Fibroblast of gingiva (primary cell): ENCODE data around the gene PTPRN2.
"Not testable (repeated sequence)": the region's sequence is repeated elsewhere in the genome, so short reads cannot be mapped to it uniquely, and the experiment has no call there.

Experiments
- DNase-seq: peaks from one replicate; pipeline ENCODE4 v3.0.0-alpha.2; 2011; ENCODE audit warnings: low read depth

The PTPRN2 gene

DNA sequence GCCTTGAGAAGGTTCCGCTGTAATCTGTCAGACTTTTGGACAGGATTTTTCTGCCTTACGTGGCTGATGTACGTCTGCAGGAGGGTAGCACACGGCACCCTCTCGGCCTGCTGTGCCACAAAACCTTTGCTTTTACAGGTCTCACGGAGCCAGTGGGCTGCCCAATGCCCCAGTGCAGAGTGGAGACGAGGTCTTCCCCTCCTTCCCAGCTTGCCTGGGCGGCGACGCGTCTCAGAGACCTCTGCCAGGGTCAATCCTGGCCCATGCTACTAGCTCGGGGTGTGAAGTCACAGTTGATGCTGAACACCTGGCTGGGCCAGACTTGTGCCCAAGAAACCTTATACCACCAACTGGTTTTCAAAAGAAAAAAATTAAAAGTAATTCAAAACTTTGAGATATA, 724.4 kb downstream of the PTPRN2 start:
- no peak for DNase-seq

DNA sequence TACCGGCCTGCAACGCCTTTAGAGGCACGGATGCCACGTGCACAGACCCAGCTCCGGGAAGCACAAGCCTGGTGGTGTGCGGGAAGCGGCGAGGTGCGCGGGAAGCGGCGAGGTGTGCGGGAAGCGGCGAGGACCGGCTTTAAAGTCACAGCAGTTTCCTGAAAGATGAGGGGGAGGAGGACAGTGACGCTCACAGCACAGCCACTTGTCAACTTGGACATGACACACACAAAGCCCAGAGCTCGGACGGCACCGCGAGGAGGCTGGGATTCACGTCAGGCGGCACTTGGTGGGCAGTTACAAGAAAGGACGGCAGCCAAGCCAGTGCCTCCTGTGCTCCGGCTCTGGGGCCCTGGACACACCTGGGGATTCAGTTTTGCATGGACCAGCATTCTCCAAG, 724.9 kb downstream of the PTPRN2 start:
- no peak for DNase-seq

- DNase-seq: no peak
Measured at GRCh38 chr7:157861551-157861950, 726.1 kb downstream of the PTPRN2 start.

- no peak for DNase-seq
Measured at GRCh38 chr7:157861031-157861491, 726.6 kb downstream of the PTPRN2 start.

- no peak for DNase-seq
Measured at GRCh38 chr7:157860406-157860805, 727.2 kb downstream of the PTPRN2 start.

DNA sequence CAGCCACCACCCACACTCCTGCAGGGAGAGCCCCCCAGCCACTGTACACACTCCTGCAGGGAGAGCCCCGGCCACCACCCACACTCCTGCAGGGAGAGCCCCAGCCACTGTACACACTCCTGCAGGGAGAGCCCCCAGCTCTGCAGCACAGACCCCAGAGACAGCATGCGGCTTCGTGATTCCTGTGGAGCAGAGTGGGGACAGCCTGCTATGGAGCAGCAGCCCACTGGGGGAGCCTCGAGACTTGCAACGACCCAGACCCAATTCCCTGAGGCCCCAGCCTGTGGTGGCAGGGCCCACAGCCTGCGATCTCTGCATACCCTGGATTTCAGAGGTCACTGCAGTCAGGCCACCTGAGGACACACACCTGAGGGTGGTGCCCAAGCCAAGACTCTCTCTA, 727.7 kb downstream of the PTPRN2 start:
- DNase-seq: no peak

GRCh38 chr7:157857578-157858075, 730.0 kb downstream of the PTPRN2 start:
- no peak for DNase-seq

DNA sequence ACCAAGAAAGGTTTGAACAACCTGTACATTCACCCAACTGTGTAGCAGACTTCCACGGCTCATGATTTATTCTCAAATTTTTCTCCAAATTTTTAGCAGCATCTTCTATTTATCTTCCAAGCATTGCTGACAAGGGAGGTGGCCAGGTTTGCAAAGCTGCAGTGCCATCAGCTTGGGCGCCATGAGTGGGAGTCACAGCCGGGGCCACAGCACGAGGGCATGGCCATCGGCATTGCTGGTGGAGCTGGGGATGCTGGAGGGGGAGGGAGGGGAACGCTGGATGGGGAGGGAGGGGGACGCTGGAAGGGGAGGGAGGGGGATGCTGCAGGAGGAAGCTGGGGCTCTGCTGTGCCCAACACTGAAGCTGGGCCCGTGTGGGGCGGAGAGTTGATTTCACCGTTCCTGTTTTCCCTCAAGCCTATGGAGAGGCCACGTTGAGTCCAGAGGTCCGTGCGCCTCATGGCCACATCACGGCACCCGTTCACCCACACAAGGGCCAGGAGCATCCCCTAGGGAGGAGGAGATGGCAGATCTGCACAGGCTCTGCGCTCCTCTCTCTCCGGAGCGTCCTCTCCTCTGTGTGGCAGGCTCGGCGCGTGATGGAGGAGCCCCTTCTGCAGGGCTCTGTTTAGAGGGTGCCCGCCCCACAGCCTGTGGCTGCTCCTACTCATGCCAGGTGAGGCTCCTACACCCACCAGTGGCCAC, 730.6 kb downstream of the PTPRN2 start:
- no peak for DNase-seq

GRCh38 chr7:157855452-157856213, 732.0 kb downstream of the PTPRN2 start:
- DNase-seq: no peak

GRCh38 chr7:157855016-157855415, 732.6 kb downstream of the PTPRN2 start:
- no peak for DNase-seq

DNA sequence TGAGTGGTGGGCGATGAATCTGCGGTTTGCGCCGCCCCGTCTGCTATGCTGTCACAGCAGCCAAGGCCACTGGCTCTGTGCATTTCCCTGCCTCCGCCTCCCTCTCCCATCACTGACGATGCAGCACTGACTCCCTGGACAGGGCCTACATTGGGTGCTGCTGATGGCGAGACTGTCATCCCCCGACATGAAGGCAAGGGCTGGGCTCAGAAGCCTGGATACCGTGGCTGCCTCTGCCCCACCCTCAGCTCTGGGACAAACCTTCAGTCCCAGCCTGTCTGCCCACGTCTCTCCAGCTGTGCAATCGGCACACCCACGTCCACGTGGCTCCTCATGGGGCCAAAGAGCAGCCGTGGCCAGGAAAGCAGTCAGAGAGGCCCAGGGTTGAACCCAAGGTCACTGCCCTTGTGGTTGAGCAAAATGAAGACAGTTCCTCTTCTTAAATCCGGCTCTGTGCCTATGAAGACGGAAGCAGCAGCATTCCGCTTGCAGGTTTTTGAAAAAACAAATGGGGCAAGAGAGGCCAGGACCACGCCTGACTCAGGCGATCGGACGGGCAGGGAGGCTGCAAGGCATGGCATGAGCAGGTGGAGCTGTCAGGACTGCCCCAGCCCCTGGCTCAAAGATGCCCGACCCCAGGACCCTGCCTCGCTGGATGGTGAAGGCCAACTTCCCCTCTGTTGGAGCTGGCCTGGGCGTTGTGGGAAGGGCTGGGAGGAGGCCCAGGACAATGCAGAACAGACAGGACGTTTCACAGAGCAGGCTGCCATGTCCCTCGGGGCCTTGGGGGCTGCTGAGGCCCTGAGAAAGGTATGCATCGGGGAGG, 733.3 kb downstream of the PTPRN2 start:
- DNase-seq: no peak

DNA sequence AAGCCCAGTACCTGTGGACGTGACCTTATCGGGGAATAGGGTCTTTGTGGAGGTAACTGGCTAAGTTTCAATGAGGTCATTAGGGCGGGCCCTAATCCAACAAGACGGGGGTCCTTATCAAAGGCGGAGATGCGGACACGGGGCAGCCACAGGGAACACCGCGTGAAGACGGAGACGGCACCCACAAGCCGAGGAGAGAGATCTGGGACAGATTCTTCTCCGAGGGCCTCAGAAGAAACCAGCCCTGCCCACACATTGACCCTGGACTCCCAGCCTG, 733.9 kb downstream of the PTPRN2 start:
- DNase-seq: no peak

DNA sequence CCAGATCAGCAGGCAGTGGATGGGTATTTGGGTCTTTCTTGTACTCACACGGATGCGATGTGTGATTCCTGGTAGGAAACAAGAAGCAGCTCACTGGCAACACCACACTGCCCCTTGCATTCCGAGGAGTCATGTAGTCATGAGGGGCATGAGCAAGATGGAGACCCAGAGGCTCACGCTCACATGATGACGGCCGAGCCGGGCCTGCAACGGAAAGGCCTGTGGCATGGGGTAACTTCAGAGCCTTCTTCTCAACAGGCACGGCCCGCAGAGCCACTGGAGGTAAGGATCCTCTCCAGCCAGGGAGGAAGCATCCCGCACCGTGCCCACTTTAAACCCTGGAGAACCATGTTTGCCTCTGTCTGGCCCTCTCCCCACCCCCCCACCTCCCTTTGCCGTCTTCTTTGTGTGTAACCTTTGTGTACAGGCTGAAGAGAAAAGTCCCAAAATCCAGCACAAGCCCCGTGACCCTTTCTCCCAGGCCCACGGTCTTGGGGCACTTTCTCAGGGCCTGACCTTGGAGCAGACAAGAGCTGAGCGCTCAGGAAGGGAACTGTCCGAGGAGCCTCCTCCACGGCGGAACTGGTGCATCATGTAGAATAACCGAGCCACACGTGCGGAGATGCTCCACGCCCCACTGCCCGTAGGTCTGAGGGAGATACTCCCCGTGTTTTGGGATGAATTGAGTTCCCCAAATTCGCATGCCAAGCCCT, 734.4 kb downstream of the PTPRN2 start:
- no peak for DNase-seq

GRCh38 chr7:157851501-157852067, 736.0 kb downstream of the PTPRN2 start:
- DNase-seq: no peak

DNA sequence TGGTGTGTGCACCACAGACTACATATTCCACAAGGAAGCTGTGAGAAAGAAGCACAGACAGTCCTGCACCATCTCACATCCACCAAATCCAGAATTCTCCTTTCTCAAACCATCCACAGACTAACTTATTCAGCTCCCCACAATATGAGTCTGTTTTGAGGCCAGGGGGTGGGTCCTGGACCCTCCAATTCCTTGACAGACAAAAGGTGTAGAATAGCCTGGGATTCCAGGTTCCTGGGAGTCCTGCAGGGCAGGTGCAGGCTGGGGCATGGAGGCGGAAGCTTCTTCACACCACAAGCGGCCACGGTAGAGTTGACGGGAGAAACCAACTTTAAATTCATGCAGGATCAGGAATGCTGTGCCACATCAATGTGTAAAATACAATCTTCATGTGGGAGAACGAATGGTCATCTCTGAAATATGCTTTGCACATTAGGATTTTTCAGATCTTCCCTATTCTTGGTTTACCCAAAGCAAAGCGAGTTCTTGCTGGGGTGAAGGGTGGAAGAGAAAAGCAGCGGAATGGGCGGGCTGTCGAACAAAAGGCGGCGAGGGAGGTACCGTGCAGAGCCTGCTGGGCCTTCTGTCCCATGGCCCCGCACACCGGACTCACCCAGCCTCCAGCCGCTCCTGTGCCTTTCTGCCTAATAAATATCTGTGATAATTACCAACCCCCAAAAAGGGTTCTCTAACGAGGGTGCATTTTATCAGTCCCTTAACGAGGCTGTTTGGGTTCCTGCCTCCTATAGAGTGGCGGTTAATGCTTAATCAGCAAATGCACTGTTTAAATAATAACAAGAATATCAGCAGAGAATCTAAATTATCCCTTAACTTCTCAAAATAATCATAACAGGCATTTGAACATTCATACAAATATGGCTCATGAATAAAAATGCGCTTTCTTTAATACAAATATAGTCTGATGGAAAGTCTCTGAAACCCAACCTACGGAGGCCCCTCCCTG, 736.9 kb downstream of the PTPRN2 start:
- DNase-seq: no peak

- DNase-seq: no peak
Measured at GRCh38 chr7:157849726-157850125, 737.9 kb downstream of the PTPRN2 start.

GRCh38 chr7:157849341-157849596, 738.4 kb downstream of the PTPRN2 start:
- no peak for DNase-seq

DNA sequence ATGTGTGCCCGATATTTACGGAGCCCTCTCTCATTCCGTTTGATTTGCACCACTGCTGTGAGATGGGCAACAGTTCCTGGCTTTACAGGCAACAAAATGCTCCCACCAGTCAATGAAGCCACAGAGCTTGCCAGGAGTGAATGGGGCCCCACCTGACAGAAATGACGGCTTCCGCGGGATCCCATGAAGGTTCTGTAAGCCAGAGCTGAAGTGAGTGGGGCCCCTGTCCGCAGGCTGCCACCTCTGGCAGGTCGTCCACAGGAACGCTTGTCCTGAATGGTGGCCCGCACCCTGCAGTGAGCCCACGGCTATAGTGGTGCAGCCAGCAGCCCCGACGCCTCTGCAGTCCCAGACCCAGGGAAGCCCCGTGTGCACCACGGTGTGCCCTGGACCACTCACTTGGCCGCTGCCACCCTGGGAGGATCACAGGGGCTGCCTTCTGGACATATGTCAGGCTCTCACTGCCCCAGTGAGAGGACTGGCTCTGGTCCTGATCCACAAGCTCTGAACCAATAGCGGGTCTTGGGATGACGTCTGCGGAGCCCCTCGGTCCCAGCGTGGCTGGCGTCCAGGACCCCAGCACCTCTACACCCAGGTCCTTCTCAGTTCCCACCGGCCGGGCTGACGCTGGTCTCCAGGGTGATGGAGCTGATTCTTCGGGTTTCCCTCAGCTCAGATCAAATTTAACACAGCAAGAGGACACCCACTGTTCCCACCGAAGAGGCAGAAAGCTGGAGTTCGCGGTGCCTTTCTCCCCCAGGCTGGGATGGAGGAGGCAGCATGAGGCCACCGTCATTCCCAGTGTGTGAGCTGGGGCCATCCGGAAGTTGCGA, 738.9 kb downstream of the PTPRN2 start:
- no peak for DNase-seq

DNA sequence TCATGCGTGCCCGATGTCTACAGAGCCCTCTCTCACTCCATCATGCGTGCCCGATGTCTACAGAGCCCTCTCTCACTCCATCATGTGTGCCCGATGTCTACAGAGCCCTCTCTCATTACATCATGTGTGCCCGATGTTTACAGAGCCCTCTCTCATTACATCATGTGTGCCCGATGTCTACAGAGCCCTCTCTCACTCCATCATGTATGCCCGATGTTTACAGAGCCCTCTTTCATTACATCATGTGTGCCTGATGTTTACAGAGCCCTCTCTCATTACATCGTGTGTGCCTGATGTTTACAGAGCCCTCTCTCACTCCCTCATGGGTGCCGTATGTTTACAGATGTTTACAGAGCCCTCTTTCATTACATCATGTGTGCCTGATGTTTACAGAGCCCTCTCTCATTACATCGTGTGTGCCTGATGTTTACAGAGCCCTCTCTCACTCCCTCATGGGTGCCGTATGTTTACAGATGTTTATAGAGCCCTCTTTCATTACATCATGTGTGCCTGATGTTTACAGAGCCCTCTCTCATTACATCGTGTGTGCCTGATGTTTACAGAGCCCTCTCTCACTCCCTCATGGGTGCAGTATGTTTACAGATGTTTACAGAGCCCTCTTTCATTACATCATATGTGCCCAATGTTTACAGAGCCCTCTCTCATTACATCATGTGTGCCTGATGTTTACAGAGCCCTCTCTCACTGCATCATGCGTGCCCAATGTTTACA, 739.7 kb downstream of the PTPRN2 start:
- DNase-seq: not testable (repeated sequence)
